ENCODE measurements around the gene SNUPN. TPM values are rescaled to one million over a fixed set of nuclear protein-coding genes. Genes with fewer than 3 reads are reported as not detected.
A peak's percentile ranks its signal among the peaks of the same experiment; 100 is the strongest.
"Not testable (repeated sequence)": the region's sequence is repeated elsewhere in the genome, so short reads cannot be mapped to it uniquely, and the experiment has no call there.

SNUPN gene
- total RNA-seq, 1 donor from 2014 or later, result 27.0 TPM

- Mint-ChIP-seq H3K27me3 (ENCODE audit: unreplicated experiment) (no peaks in the 10 kb centered on the region), H3K36me3 (ENCODE audit: unreplicated experiment) (peaks cover 5% of the 10 kb centered on the region), H3K4me1 (ENCODE audit: unreplicated experiment) (peaks cover 14% of the 10 kb centered on the region), H3K4me3 (ENCODE audit: unreplicated experiment) (no peak overlapping the region), H3K9me3 (ENCODE audit: unreplicated experiment) (no peaks in the 10 kb centered on the region), H3K27ac (ENCODE audit: unreplicated experiment) (no peak overlapping the region)
- no peak for TF ChIP-seq CTCF (IDR thresholded peaks at IDR 0.05)
- no peak for DNase-seq (ENCODE audit: extremely low spot score, unreplicated experiment)
Measured at GRCh38 chr15:75561888-75562287, 63.6 kb downstream of the SNUPN start.

GRCh38 chr15:75559360-75559759 lies 66.2 kb downstream of the SNUPN start:
- not testable (repeated sequence) for H3K36me3 Mint-ChIP-seq (ENCODE audit: unreplicated experiment); H3K9me3 Mint-ChIP-seq (ENCODE audit: unreplicated experiment); H3K4me3 Mint-ChIP-seq (ENCODE audit: unreplicated experiment); H3K27me3 Mint-ChIP-seq (ENCODE audit: unreplicated experiment); DNase-seq (ENCODE audit: extremely low spot score, unreplicated experiment); H3K27ac Mint-ChIP-seq (ENCODE audit: unreplicated experiment)
- H3K4me1 Mint-ChIP-seq (ENCODE audit: unreplicated experiment), result peaks cover 16% of the 10 kb centered on the region

GRCh38 chr15:75558955-75559354 lies 66.6 kb downstream of the SNUPN start:
- H3K36me3 Mint-ChIP-seq (ENCODE audit: unreplicated experiment); H3K9me3 Mint-ChIP-seq (ENCODE audit: unreplicated experiment); H3K27ac Mint-ChIP-seq (ENCODE audit: unreplicated experiment); DNase-seq (ENCODE audit: extremely low spot score, unreplicated experiment); H3K27me3 Mint-ChIP-seq (ENCODE audit: unreplicated experiment); H3K4me3 Mint-ChIP-seq (ENCODE audit: unreplicated experiment): not testable (repeated sequence)
- peaks cover 18% of the 10 kb centered on the region for H3K4me1 Mint-ChIP-seq (ENCODE audit: unreplicated experiment)

- Mint-ChIP-seq H3K27ac (ENCODE audit: unreplicated experiment) (peak overlapping the region; percentile 19), H3K4me1 (ENCODE audit: unreplicated experiment) (peaks cover 23% of the 10 kb centered on the region), H3K27me3 (ENCODE audit: unreplicated experiment) (no peaks in the 10 kb centered on the region), H3K4me3 (ENCODE audit: unreplicated experiment) (no peak overlapping the region), H3K9me3 (ENCODE audit: unreplicated experiment) (no peaks in the 10 kb centered on the region), H3K36me3 (ENCODE audit: unreplicated experiment) (no peaks in the 10 kb centered on the region)
- no peak for DNase-seq (ENCODE audit: extremely low spot score, unreplicated experiment)
- no peak for TF ChIP-seq CTCF (IDR thresholded peaks at IDR 0.05)
Measured at GRCh38 chr15:75554717-75555116, 70.8 kb downstream of the SNUPN start.

GRCh38 chr15:75553659-75554058 lies 71.9 kb downstream of the SNUPN start:
- H3K4me3 Mint-ChIP-seq (ENCODE audit: unreplicated experiment), result no peak overlapping the region
- no peaks in the 10 kb centered on the region for H3K36me3 Mint-ChIP-seq (ENCODE audit: unreplicated experiment)
- DNase-seq (ENCODE audit: extremely low spot score, unreplicated experiment), result no peak
- no peak overlapping the region for H3K27ac Mint-ChIP-seq (ENCODE audit: unreplicated experiment)
- H3K4me1 Mint-ChIP-seq (ENCODE audit: unreplicated experiment), result peaks cover 19% of the 10 kb centered on the region
- no peak for TF ChIP-seq CTCF (IDR thresholded peaks at IDR 0.05)
- H3K27me3 Mint-ChIP-seq (ENCODE audit: unreplicated experiment), result no peaks in the 10 kb centered on the region
- H3K9me3 Mint-ChIP-seq (ENCODE audit: unreplicated experiment), result no peaks in the 10 kb centered on the region

- no peaks in the 10 kb centered on the region for H3K9me3 Mint-ChIP-seq (ENCODE audit: unreplicated experiment)
- H3K4me1 Mint-ChIP-seq (ENCODE audit: unreplicated experiment), result peaks cover 24% of the 10 kb centered on the region
- no peak overlapping the region for H3K4me3 Mint-ChIP-seq (ENCODE audit: unreplicated experiment)
- TF ChIP-seq CTCF (IDR thresholded peaks at IDR 0.05), result no peak
- no peak for DNase-seq (ENCODE audit: extremely low spot score, unreplicated experiment)
- H3K27ac Mint-ChIP-seq (ENCODE audit: unreplicated experiment), result no peak overlapping the region
- no peaks in the 10 kb centered on the region for H3K36me3 Mint-ChIP-seq (ENCODE audit: unreplicated experiment)
- H3K27me3 Mint-ChIP-seq (ENCODE audit: unreplicated experiment), result no peaks in the 10 kb centered on the region
Measured at GRCh38 chr15:75551091-75551490, 74.4 kb downstream of the SNUPN start.

Other genes with a start within 250 kb of the SNUPN start
- 65.2 and 65.4 TPM in 2 replicates for gene SIN3A, start 174.0 kb downstream of the SNUPN start, total RNA-seq
- 50.1 and 53.4 TPM in 2 replicates for gene PTPN9, start 46.4 kb downstream of the SNUPN start, total RNA-seq
- gene IMP3, start 14.5 kb upstream of the SNUPN start, total RNA-seq, result 31.9 and 36.5 TPM in 2 replicates
- 36.3 and 36.7 TPM in 2 replicates for gene SNX33, start 22.2 kb upstream of the SNUPN start, total RNA-seq
- gene CSPG4, start 87.1 kb upstream of the SNUPN start, total RNA-seq, result 43.3 and 48.1 TPM in 2 replicates
- 42.4 and 43.2 TPM in 2 replicates for gene UBE2Q2, start 217.7 kb upstream of the SNUPN start, total RNA-seq

All from osteocyte (in vitro differentiated cells).